Lung (tissue), 12 donors: Measurements from ENCODE around the gene SPHK2. TPM values are rescaled to one million over a fixed set of nuclear protein-coding genes. Genes with fewer than 3 reads are reported as not detected.

Experiments used
- ATAC-seq: fragments of 200-7000 bp; cut with Tn5 transposase; one replicate; pipeline ENCODE4 v1.9.1; 2020; ENCODE audit warnings: moderate number of reproducible peaks; ENCODE audit not compliant: insufficient read depth, low FRiP score
- DNase-seq, 3 donors: peaks; one replicate each; pipeline ENCODE4 v3.0.0-alpha.2; 2013 to 2017
- H3K27ac ChIP-seq, 2 donors: one replicate each; pipeline ENCODE4 v1.5.1; 2013; ENCODE audit warnings: mild to moderate bottlenecking in 2 of 2, moderate library complexity in 2 of 2, control low read depth in 1 of 2, inconsistent platforms in 1 of 2, low read depth in 1 of 2, low read length in 1 of 2
- H3K27me3 ChIP-seq, 3 donors: one replicate each; pipeline ENCODE4 v1.5.1; 2013; ENCODE audit warnings: low read length in 2 of 3; ENCODE audit not compliant: control insufficient read depth in 3 of 3, insufficient read depth in 3 of 3
- H3K36me3 ChIP-seq, 4 donors: one replicate each; pipeline ENCODE4 v1.5.1; 2013; ENCODE audit warnings: low read length in 4 of 4, mild to moderate bottlenecking in 1 of 4, moderate library complexity in 1 of 4; ENCODE audit not compliant: control insufficient read depth in 4 of 4, insufficient read depth in 4 of 4
- H3K4me1 ChIP-seq, 5 donors: one replicate each; pipeline ENCODE4 v1.5.1; 2013; ENCODE audit warnings: low read length in 5 of 5, mild to moderate bottlenecking in 2 of 5, moderate library complexity in 1 of 5; ENCODE audit not compliant: control insufficient read depth in 5 of 5, insufficient read depth in 5 of 5
- H3K4me3 ChIP-seq: one replicate; pipeline ENCODE4 v1.5.1; 2013; ENCODE audit warnings: mild to moderate bottlenecking, control low read depth, moderate library complexity
- H3K9ac ChIP-seq, 2 donors: one replicate each; pipeline ENCODE4 v1.5.1; 2013; ENCODE audit warnings: low read length in 2 of 2, control low read depth in 1 of 2; ENCODE audit not compliant: insufficient read depth in 1 of 2
- H3K9me3 ChIP-seq, 4 donors: one replicate each; pipeline ENCODE4 v1.5.1; 2013; ENCODE audit warnings: low read length in 3 of 4, mild to moderate bottlenecking in 1 of 4, moderate library complexity in 1 of 4; ENCODE audit not compliant: control insufficient read depth in 4 of 4, insufficient read depth in 3 of 4
- WGBS, 2 donors: extraction: QIAGEN DNeasy Blood & Tissue Kit; methylation state at CpG; one replicate each; pipeline ENCODE4 v1.1.7; 2013; 5-methylcytosine and 5-hydroxymethylcytosine counted together
- polyA plus RNA-seq, 2 donors: library from polyadenylated mRNA; stranded (reverse); fragments of 200-250 nt; gene quantifications; one replicate each; pipeline ENCODE4 v1.2.1, GENCODE V29; 2013
- total RNA-seq, 2 donors: library from RNA; depleted of rRNA in 1 of 2; stranded (reverse); fragments of >200 nt in 1 of 2; gene quantifications; one replicate each; pipeline ENCODE4 v1.2.1, GENCODE V29; 2014 to 2021
- TF ChIP-seq, protein P1 (sequence below): IDR thresholded peaks from 2 replicates; pipeline ENCODE4 v1.5.1; 2012; ENCODE audit warnings: mild to moderate bottlenecking; ENCODE audit errors: control extremely low read depth, extremely low read depth
- donor health status: control.
- donor health status: control.
- donor health status: Bipolar disorder and iron deficiency.
- donor health status: healthy.
- donor health status: DM: yes; HTN: yes; CAD: no.

The SPHK2 gene
- total and polyA plus RNA-seq, 4 donors, result 10.3 to 35.3 (median 19.0) TPM

DNA sequence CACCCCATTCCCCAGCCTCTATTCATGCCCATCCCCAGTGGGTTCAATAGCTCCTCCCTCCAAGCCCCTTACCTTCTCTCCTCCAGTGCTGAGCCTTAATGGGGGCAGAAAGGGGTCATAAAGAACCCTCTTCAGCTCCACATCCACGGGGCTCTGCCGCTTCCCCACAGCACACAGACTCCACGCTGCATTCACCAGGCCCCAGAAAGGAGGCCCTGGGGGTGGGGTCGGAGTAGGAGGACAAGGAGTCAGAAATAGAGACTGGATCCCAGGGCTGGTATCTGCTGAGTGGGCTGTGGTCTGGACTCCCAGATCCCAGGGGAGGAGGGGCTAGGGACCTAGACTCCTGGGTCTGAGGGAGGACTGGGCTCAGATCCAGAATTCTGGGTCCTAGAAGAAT, 25.0 kb downstream of the SPHK2 start:
- Histone ChIP-seq H3K9ac (no peak overlapping the region), H3K9me3 (no peaks in the 10 kb centered on the region), H3K27me3 (peaks cover 0 to 8% (median 0%) of the 10 kb centered on the region in 3 donors), H3K4me1 (peaks cover 0 to 20% (median 0%) of the 10 kb centered on the region in 5 donors), H3K36me3 (no peaks in the 10 kb centered on the region), H3K4me3 (no peak overlapping the region), H3K27ac (no peak overlapping the region)
- ATAC-seq (no peak), DNase-seq (no peak)
- 77 to 79% methylated on average over 4 of the region's 4 CpGs for WGBS, 2 donors
- TF ChIP-seq, protein P1, sequence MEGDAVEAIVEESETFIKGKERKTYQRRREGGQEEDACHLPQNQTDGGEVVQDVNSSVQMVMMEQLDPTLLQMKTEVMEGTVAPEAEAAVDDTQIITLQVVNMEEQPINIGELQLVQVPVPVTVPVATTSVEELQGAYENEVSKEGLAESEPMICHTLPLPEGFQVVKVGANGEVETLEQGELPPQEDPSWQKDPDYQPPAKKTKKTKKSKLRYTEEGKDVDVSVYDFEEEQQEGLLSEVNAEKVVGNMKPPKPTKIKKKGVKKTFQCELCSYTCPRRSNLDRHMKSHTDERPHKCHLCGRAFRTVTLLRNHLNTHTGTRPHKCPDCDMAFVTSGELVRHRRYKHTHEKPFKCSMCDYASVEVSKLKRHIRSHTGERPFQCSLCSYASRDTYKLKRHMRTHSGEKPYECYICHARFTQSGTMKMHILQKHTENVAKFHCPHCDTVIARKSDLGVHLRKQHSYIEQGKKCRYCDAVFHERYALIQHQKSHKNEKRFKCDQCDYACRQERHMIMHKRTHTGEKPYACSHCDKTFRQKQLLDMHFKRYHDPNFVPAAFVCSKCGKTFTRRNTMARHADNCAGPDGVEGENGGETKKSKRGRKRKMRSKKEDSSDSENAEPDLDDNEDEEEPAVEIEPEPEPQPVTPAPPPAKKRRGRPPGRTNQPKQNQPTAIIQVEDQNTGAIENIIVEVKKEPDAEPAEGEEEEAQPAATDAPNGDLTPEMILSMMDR, result no peak

DNA sequence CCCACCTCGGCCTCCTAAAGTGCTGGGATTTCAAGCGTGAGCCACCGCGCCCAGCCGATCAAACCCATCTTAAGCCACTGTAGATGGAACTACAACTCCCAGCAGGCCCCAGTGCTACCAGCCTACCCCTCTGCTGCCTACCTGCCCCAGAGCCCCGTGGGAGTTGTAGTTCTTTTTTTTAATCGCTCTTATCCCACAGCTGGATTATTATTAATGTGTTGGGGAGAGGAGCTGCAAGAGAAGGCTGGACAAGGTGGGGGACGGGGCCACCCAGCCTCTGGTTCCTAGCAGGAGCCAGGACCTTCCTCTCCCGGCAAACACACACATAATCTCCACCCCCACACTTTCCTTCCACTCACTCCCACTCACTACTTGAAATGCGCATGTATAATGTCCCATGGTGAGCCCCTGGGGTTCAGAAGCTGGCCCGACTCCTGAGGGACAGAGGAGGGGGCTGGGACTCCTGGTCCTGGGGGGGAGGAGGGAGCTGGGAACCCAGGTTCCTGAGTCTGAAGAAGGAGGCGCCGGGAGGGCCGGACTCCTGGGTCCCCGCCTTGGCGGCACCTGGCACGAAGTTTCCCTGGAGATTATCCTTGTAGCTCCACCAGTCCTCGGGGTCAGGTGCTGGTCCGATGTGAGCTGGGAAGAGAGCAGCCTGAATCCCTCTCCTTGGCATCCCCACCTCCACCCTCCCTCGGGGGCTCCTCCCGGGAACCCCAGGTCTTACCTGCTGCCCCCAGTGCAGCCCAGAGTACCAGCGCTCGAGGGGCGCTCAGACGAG, 25.7 kb downstream of the SPHK2 start:
- no peak overlapping the region for H3K4me3 ChIP-seq
- ATAC-seq (peak; percentile 70), DNase-seq (peak; percentile 80 to 85 (median 81))
- TF ChIP-seq, protein P1, result no peak
- no peak overlapping the region for H3K9ac ChIP-seq
- no peaks in the 10 kb centered on the region for H3K9me3 ChIP-seq
- H3K4me1 ChIP-seq, result peaks cover 0 to 20% (median 0%) of the 10 kb centered on the region in 5 donors
- no peaks in the 10 kb centered on the region for H3K36me3 ChIP-seq
- H3K27ac ChIP-seq, result peak overlapping the region in 1 of 2 donors; percentile 63
- H3K27me3 ChIP-seq, result peaks cover 0 to 5% (median 0%) of the 10 kb centered on the region in 3 donors
- 2 to 5% methylated on average over 24 to 25 of the region's 25 CpGs for WGBS, 2 donors

DNA sequence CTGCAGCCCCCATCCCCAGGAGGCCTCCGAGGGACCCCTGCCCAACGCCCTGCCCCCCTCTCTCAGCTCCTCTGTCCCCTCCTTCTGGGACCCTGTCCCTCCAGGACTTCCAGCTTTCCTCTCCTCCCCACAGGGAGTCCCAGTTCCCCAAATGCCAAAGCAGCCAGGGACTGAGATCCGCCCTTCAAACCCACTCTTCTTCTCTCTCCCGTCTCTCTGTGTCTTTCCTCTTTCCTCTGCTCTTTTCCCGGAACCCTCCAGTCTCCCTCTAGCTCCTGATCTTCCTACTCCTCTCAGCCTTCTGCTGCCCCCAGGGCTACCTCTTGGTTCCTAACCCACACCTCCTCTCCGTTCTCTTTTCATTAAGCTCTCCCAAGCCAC, 26.3 kb downstream of the SPHK2 start:
- peak overlapping the region in 1 of 2 donors; percentile 49 for H3K9ac ChIP-seq

More for the DNA sequence above, 26.3 kb downstream of the SPHK2 start:
- H3K4me3 ChIP-seq, result no peak overlapping the region
- no peaks in the 10 kb centered on the region for H3K36me3 ChIP-seq
- H3K4me1 ChIP-seq, result peaks cover 0 to 20% (median 0%) of the 10 kb centered on the region in 5 donors
- WGBS, 2 donors, result 0 to 2% methylated on average over 6 of the region's 6 CpGs
- DNase-seq, result no peak
- H3K9me3 ChIP-seq, result no peaks in the 10 kb centered on the region
- peak overlapping the region in 1 of 2 donors; percentile 63 for H3K27ac ChIP-seq
- ATAC-seq, result no peak
- peaks cover 0 to 5% (median 0%) of the 10 kb centered on the region in 3 donors for H3K27me3 ChIP-seq
- TF ChIP-seq, protein P1, result no peak
